NCI-H2227 treated with DMSO at 0.1 percent for 48 hours (cell line): ENCODE data around the gene ARAP1.

Source experiments
- DNase-seq: peaks from one replicate; lab custom pipeline; 2025; lab: John Stamatoyannopoulos, UW

Gene ARAP1

GRCh38 chr11:72703267-72704008, 48.8 kb downstream of the ARAP1 start:
- DNase-seq: no peak

GRCh38 chr11:72702577-72703241, 49.5 kb downstream of the ARAP1 start:
- no peak for DNase-seq

GRCh38 chr11:72702096-72702495, 50.1 kb downstream of the ARAP1 start:
- DNase-seq: no peak

GRCh38 chr11:72701466-72701865, 50.7 kb downstream of the ARAP1 start:
- DNase-seq: no peak

GRCh38 chr11:72700146-72700545, 52.1 kb downstream of the ARAP1 start:
- DNase-seq: no peak

GRCh38 chr11:72697814-72698213, 54.4 kb downstream of the ARAP1 start:
- no peak for DNase-seq

GRCh38 chr11:72696866-72697700, 55.1 kb downstream of the ARAP1 start:
- no peak for DNase-seq

- no peak for DNase-seq
These were observed 56.9 kb downstream of the ARAP1 start for GRCh38 chr11:72695354-72695753.

GRCh38 chr11:72693271-72693968, 58.8 kb downstream of the ARAP1 start:
- no peak for DNase-seq

GRCh38 chr11:72692498-72693237, 59.5 kb downstream of the ARAP1 start:
- no peak for DNase-seq

GRCh38 chr11:72690166-72690565, 62.0 kb downstream of the ARAP1 start:
- DNase-seq: no peak

GRCh38 chr11:72688929-72689328, 63.3 kb downstream of the ARAP1 start:
- DNase-seq: no peak

- DNase-seq: no peak
These were observed 63.7 kb downstream of the ARAP1 start for GRCh38 chr11:72688486-72688885.

GRCh38 chr11:72687326-72687725, 64.9 kb downstream of the ARAP1 start:
- DNase-seq: no peak

- no peak for DNase-seq
These were observed 65.5 kb downstream of the ARAP1 start for GRCh38 chr11:72686639-72687220.

GRCh38 chr11:72685560-72686480, 66.4 kb downstream of the ARAP1 start:
- no peak for DNase-seq

- DNase-seq: no peak
These were observed 67.8 kb downstream of the ARAP1 start for GRCh38 chr11:72684236-72684912.

- DNase-seq: peak; percentile 40
These were observed 68.4 kb downstream of the ARAP1 start for GRCh38 chr11:72683782-72684200.

- DNase-seq: no peak
These were observed 69.4 kb downstream of the ARAP1 start for GRCh38 chr11:72682858-72683243.
